Measurements from ENCODE around the gene DLD.
"Not testable (repeated sequence)": the region's sequence is repeated elsewhere in the genome, so short reads cannot be mapped to it uniquely, and the experiment has no call there.

Gene DLD

DNA sequence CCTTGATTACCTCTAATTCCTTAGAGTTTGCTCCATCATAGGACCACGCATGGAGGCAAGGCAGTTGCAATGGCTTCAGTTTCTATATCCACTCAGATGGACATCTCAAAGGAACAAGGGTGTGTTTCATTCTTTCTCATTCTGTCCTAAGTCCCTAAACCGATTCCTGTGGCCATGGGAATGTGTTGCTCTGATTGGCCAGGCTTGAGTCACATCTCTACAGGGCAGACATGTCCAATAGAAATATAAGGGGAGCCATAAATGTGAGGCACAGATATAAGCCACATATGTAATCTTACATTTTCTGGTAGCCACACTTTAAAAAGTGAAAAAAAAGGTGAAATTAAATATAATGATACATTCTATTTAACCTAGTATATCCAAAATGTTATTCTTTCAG lies 16.9 kb upstream of the DLD start:
- no peak for DNase-seq (ENCODE audit: low read depth in 2 of 2, low spot score in 1 of 2)

DNA sequence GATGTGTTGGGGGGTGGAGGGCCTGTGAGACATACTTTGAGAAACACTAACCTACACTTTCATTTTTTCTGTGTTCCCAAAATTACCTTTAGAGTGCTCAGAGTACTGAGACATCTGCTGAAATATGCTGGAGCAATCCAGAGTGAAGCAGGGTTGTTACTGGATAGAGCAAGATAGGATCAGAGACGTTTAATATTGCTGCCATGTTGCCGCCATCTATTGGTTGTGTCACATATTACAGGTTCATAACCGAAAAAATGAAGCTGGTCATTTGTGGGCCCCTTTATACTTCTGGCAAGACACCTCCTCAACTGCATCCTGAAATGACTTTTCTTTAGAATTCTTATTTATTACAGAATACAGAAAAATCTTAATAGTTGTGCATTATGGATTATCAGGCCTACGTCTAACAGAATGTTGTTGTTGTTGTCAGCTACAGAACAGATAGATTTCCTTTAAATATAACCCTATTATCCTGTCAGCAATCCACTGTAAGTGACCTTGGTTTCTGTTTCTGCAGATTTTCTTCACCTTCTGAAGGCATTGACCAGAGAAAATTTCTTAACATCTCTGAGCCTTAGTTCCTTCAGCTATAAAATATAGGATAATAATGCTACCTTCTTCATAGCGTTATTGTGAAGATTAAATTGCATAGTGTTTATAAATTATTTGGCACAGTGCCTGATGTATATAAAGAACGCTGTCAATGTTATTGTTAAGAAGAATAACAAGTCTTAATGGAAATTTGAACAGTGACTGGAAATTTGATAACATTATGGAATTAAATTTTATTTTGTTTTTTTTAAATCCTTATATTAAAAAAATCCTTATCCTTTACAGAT lies 16.2 kb upstream of the DLD start:
- no peak for DNase-seq (ENCODE audit: low read depth in 2 of 2, low spot score in 1 of 2)

DNA sequence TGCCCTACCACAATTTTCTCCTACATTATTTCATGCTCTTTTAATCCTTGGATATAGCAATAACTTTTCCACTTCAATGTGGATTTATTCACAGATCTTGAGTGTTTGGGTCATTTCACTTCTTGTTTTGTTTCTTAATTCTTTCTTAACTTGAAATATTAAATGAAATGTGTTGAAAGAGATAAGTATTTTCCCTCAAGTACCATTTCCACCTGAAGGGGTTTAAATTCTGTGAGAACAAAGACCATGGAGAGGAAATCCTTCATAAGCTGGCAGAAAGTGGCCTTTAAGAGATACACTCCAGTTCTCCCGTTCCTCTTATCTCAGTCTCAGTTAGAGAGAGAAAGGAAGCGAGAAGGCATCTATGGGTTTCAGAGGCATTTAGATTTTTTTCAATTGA lies 14.1 kb upstream of the DLD start:
- no peak for DNase-seq (ENCODE audit: low read depth in 2 of 2, low spot score in 1 of 2)

DNA sequence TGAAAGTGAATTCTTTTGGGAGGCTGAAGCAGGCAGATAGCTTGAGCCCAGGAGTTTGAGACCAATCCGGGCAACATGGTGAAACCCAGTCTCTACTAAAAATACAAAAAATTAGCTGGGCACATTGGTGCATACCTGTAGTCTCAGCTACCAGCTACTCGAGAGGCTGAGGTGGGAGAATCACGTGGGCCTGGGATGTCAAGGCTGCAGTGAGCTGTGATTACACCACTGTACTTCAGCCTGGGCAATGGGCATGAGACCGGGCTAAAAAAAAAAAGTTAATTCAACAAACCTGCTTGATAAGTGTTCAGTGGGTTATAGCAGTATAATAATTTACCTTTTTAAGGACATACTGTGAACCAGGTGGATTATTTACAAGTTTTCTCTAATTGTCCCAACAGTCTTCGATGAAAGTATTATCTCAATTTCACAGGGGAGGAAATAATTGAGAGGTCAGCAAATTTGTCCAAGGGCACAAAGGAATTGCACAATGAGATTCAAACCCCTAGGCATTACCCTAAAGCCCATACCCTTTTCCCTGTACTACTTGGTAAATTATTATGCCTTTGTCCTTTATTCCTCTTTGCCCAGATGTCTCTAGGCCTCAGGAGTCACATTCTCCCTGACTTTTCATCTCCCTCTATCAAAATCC lies 13.1 kb upstream of the DLD start:
- DNase-seq (ENCODE audit: low read depth in 2 of 2, low spot score in 1 of 2) = no peak

DNA sequence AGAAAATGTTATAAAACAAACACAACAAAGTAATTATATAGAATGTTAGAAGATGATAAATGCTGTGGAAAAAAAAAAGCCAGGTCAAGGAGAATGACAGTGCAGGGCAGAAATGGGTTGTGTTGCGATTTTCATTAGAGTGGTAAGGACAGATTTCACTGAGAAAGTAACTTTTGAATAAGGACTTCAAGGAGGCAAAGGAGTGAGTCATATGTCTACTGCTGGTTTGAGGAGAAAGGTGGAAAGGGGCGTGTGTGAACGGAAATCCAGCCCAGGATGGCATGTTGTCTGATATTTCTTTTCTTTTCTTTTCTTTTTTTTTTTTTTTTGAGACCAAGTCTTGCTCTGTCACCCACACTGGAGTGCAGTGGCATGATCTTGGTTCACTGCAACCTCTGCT lies 12.3 kb upstream of the DLD start:
- DNase-seq (ENCODE audit: low read depth in 2 of 2, low spot score in 1 of 2) = no peak

DNA sequence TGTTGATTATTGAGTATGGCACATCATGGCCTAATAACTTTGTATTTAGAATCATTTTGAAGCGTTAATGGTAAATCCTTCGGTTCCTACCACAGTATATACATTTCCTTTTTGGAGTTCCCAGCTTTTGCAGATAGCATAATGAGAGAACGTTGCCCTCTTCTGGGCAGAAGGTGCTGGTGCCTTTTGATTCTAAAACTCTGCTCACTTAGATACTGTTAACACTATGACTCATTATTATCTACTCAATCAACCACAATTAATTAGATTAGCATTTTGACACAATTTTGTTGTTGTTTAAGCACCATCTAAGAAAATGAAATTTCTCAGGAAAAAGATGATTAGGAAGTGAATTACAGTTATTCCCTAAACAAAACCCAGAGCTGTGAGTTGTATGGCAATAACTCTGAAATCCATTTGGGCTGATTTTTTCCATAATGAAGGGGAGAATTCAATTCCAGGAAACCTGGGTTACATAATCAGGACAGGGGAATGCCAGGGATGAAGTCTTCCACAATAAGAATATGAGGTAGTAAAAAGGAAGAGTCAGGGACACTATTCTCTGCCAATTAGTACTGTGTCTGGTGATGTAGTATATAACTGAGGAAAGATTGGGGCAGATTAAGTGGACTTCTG lies 11.5 kb upstream of the DLD start:
- no peak for DNase-seq (ENCODE audit: low read depth in 2 of 2, low spot score in 1 of 2)

DNA sequence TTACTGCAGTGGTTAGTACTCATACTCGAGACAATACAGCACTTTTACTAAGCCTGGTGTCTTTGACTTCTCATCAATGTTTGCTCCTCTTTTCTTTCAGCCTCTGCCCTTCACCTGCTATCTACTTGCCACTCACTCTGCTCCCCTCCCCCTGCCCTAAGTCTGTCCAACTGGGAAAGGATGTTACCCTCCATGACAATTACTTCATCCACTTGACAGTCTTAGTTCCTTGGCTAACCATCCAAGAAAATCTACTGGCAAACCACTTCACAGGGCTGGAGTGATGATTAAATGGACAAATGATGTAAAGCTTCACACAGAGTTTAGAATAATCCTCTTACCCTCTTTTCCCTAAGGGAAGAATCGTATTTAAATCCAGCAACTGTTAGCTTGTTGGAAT lies 8.2 kb upstream of the DLD start:
- no peak for DNase-seq (ENCODE audit: low read depth in 2 of 2, low spot score in 1 of 2)

DNA sequence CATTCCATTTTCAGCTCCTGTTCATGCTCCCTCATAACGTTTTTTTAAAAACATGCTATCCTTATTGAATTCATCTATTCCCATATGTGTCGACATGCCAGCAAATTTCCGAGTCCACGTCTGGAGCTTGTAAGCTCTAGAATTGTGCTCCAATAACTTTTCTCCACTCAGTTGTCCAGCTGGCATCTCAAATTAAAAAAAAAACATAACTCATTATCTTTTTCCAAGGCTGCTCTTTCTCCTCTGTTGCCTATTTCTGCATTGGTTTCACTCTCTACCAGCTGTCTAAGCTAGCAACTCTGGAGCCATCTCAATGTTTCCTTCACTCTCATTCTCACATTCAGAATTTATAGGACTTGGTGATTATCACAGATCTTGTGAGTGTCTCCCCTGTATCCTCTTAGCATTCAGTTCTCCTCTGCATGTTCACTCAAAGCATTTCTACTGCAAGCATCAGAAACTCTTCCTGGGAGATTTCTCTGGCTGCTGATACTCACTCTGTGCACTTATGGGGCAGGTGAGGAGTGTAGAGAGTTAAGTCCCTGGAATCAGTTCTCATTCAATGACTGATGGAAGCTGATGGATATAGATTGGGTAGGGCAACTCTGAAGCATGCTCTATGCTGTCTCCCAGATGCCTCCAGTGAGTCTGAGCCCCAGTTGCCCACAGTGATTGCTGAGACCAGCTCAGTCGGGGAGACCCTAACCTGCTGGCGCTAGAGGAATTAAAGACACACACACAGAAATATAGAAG lies 6.7 kb upstream of the DLD start:
- DNase-seq (ENCODE audit: low read depth in 2 of 2, low spot score in 1 of 2) = no peak

DNA sequence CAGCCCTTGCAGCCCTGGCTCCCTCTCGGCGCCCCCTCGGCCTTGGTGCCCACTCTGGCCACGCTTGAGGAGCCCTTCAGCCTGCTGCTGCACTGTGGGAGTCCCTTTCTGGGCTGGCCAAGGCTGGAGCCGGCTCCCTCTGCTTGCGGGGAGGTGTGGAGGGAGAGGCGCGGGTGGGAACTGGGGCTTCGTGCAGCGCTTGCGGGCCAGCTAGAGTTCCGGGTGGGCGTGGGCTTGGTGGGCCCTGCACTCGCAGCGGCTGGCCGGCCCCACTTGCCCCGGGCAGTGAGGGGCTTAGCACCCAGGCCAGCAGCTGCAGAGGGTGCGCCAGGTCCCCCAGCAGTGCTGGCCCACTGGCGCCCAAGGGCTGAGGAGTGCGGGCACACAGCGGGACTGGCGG lies 3.2 kb upstream of the DLD start:
- DNase-seq (ENCODE audit: low read depth in 2 of 2, low spot score in 1 of 2) = not testable (repeated sequence)

DNA sequence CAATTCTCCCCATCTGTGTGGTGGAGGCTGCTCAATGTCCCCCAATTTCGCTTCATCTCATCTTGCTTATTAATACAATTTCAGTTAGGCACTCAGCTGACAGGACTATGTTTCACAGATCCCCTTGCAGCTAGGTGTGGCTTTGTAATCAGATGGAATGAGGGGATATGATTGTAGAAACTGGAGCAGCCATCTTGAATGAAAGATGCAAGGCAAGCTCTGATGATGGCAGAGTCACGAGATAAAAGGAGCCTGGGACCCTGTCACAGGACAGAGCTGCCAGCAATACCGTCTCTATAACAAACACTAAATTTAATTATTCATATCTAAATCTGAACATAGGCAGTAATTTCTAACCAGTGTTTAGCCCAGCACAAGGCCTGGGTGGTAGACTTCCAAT lies 991 bp upstream of the DLD start:
- DNase-seq (ENCODE audit: low read depth in 2 of 2, low spot score in 1 of 2) = no peak

DNA sequence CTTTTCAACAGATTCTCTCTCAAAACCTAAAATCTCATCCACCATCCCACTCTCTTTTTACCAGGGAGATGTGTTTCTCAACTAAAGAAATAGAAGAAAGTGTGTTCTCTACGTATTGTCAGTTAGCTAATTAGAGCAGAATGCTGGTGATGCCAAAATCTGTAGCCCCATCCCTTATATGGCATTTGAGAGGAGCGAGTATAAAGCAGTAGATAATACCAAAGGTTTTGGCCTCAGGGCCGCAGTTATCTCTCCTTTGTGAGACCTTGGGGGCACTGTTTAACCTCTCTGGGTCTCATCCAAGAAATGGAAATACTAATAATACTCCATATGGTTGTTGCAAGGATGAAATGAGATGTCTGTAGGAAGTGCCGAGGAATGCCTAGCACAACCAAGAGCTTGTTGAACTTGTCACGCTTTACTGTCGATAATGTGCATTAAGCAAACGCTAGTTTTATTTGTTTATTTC lies 456 bp upstream of the DLD start:
- no peak for DNase-seq (ENCODE audit: low read depth in 2 of 2, low spot score in 1 of 2)

DNA sequence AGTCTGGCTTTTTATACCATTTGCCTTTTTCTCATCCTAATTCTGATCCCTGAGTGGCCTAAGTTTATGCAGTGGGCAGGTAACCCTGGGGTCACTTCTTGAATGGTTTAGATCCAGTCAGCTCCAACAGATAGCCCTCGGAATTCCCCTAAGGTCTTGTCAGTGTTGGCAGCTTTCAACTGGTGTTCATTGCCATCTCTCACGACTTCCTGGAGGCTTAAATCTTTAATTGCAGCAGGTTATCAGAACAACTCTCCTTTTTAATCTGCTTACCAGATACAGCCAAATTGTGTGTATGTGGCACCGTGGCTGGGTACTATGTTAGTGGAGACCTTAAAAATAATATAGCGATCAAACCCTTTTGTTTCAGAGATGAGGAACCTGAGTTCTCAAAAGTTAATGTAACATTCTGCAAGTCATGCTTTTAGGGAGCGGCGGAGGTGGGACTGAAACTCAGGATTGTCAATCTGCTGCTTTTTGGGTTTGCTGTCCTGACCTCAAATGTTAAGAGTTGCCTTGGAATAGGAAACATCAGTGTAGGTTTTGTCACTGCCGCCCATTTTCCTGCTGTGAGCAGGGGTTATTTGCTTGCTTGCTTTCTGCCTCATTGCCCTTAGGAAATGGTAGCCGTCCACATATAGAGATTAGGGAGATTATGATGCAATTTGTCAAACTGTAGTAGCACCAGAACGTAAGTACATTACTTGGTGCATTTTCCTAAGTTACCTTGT lies 818 bp downstream of the DLD start:
- DNase-seq (ENCODE audit: low read depth in 2 of 2, low spot score in 1 of 2) = no peak

DNA sequence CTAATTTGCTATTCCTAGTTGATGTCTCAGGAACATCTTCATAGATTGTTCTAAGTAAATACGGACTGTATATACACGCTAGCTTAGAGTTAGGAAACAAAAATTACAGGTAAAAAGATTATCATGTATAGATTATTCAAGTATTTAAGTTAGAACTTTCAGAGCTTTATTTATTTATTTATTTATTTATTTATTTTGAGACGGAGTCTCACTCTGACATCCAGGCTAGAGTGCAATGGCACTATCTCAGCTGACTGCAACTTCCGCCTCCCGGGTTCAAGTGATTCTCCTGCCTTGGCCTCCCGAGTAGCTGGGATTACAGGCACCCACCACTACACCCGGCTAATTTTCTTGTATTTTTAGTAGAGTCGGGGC lies 1.4 kb downstream of the DLD start:
- DNase-seq (ENCODE audit: low read depth in 2 of 2, low spot score in 1 of 2) = not testable (repeated sequence)

DNA sequence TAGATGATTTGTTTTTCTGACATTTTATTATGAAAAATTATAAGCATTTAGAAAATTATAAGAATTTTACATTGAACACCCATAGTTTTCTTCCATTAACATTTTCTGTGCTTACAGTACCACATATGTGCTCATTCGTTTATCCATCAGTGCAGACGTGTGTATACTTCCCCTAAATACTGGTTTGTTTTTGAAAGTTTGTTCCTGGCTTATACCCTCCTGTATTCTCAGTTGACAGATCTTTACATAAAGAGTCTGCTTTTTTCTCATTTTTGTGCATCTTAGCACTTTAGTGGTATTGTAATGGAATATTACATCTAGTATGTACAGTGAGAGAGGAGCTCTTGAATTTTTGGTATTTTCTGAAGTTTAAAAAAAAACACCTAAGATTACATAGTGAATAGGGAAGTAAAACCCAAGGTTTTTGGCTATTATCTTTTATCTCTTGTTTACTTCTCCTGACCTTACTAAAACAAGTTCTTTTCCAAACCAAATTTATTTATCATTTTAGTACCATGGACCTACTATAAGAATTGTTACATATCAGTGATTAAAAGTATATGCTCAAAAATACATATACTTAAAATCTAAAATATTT lies 8.1 kb downstream of the DLD start:
- no peak for DNase-seq (ENCODE audit: low read depth in 2 of 2, low spot score in 1 of 2)

DNA sequence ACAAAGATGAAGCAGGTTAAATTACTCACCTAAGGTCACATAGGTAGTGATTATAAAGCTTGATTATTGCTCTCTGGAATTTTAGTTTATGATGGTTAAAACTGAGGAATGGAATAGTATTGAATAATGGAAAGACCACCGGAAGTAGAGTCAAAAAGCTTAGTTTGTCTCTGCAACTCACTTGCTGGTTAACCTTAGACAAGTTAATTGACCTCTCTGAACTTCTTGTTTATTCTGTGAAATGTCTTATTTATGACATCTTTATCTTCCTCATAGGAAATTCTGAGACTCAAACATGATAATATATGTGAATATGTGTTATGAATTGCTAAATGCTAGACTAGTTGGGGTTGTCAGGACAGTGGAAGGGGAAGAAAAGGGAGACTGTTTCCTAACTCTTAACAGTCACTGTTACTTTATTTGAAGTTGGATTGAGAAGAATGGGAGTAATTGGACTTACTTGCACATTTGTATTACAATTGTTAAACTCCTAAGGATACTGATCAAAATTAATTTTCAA lies 9.6 kb downstream of the DLD start:
- DNase-seq (ENCODE audit: low read depth in 2 of 2, low spot score in 1 of 2) = no peak

DNA sequence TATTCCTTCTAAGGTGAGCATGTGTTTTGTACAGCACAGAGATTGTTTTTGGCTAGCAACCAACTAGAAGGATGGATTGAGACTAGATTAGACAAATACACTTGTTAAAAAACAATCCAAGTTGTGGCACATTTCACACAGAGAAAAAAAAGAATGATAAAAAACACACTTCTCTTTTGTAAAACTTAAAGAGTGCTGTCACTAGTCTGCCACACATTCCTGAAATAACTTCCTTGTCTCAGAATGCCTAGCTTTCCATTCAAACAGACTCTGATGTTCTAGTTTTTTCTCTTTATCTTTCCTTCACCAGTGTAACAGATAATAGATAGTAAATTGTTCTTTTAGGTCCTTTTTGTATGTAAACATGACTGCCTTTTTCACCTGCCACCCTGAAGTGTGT lies 11.4 kb downstream of the DLD start:
- no peak for DNase-seq (ENCODE audit: low read depth in 2 of 2, low spot score in 1 of 2)

DNA sequence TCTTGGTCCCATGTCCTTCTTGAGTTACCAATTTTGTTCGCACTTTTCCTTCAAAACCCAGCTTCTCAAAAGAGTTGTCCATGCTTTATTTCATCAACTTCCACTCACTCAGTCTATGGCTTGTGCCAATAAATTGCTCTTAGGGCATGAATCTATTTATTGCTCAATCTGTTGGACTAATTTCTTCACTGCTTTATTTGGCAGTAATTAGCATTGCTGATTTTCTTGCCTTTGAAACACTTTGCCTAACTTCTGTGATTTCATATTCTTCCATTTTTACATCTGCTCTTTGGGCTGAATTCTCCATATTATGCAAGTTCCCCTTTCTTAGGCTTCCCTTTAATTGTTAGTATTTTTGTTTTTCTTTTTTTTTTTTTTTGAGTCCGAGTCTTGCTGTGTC lies 16.8 kb downstream of the DLD start:
- DNase-seq (ENCODE audit: low read depth in 2 of 2, low spot score in 1 of 2) = no peak

DNA sequence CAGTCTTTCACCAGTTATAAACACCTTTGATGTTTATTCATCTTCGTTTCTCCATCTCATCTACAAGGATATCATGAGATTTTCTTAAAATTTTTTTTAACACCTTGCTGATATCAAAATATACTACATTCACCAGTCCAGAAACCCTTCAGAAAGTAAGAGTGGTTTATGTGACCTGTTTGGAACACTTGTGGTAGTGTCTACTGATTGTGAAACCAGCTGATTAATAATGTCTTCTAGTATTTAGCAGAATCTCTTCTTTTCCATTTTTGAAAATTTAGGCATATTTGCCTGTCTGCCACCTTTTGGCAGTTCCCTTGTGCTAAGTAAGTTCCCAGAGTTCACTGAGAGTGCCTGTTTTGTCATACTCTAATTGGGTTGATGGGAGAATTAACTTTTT lies 18.5 kb downstream of the DLD start:
- DNase-seq (ENCODE audit: low read depth in 2 of 2, low spot score in 1 of 2) = no peak

DNA sequence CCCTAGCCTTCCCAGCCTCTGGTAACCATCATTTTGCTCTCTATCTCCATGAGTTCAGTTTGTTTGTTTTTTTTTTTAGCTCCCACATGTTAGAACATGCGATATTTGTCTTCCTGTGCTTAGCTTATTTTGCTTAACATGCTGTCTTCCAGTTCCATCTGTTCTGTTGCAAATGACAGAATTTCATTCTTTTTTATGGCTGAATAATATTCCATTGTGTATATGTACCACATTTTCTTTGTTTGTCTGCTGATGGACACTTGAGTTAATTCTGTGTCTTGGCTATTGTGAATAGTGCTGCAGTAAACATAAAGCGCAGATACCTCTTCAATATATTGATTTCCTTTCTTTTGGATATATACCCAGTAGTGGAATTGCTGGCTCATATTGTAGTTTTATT lies 21.0 kb downstream of the DLD start:
- DNase-seq (ENCODE audit: low read depth in 2 of 2, low spot score in 1 of 2) = no peak

DNA sequence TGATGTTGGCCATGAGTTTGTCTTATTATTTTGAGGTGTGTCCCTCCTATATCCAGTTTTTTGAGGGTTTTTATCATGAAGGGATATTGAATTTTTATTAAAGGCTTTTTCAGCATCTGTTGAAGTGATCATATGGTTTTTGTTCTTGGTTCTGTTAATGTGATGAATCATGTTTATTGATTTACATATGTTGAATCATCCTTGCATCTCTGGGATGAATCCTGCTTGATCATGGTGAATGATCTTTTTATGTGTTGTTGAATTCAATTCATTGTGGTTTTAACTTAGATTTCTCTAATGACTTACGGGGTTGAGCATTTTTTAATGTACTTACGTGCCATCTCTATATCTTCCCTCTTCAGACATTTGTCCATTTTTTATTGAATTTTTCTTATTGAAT lies 22.9 kb downstream of the DLD start:
- no peak for DNase-seq (ENCODE audit: low read depth in 2 of 2, low spot score in 1 of 2)
